Panc1 (cell line): ENCODE results near the gene DOK6.

Experiments
- POLR2AphosphoS5 ChIP-seq: IDR thresholded peaks from 2 replicates; pipeline ENCODE4 v1.6.1; 2012; ENCODE audit warnings: mild to moderate bottlenecking, low read depth, low read length, moderate library complexity
- TF ChIP-seq, protein P1 (sequence below), 2 experiments: IDR thresholded peaks; 2 replicates each; pipeline ENCODE4 v1.6.1; 2011 to 2012; ENCODE audit warnings: low read depth in 2 of 2, control low read depth in 1 of 2, low read length in 1 of 2, mild to moderate bottlenecking in 1 of 2, moderate library complexity in 1 of 2; ENCODE audit not compliant: insufficient read depth in 1 of 2
- TF ChIP-seq, protein P2 (sequence below): fragments of 450-650 bp; IDR thresholded peaks from 2 replicates; pipeline ENCODE4 v1.5.1; 2017; ENCODE audit warnings: mild to moderate bottlenecking

DNA sequence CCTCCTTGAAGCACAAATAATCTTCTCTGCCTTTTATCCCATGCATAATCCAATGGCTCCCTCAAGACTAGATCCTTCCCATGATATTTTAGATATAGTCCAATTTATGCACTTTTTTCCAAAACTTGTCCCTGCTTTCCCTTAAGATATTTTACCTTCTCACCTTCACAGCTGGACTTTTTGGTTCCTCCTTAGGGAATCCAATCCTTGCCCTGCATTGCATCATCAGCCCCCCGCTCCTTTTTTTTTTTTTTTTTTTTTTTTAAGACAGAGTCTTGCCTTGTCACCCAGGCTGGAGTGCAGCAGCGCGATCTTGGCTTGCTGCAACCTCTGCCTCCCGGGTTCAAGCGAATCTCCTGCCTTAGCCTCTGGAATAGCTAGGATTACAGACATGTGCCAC is 250.6 kb downstream of the DOK6 start:
- TF ChIP-seq, protein P1, sequence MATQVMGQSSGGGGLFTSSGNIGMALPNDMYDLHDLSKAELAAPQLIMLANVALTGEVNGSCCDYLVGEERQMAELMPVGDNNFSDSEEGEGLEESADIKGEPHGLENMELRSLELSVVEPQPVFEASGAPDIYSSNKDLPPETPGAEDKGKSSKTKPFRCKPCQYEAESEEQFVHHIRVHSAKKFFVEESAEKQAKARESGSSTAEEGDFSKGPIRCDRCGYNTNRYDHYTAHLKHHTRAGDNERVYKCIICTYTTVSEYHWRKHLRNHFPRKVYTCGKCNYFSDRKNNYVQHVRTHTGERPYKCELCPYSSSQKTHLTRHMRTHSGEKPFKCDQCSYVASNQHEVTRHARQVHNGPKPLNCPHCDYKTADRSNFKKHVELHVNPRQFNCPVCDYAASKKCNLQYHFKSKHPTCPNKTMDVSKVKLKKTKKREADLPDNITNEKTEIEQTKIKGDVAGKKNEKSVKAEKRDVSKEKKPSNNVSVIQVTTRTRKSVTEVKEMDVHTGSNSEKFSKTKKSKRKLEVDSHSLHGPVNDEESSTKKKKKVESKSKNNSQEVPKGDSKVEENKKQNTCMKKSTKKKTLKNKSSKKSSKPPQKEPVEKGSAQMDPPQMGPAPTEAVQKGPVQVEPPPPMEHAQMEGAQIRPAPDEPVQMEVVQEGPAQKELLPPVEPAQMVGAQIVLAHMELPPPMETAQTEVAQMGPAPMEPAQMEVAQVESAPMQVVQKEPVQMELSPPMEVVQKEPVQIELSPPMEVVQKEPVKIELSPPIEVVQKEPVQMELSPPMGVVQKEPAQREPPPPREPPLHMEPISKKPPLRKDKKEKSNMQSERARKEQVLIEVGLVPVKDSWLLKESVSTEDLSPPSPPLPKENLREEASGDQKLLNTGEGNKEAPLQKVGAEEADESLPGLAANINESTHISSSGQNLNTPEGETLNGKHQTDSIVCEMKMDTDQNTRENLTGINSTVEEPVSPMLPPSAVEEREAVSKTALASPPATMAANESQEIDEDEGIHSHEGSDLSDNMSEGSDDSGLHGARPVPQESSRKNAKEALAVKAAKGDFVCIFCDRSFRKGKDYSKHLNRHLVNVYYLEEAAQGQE (IDR thresholded peaks at IDR 0.05; ENCODE audit: insufficient read depth in 1 of 2, low read depth in 2 of 2, low read length in 1 of 2) = no peak
- TF ChIP-seq, protein P2, sequence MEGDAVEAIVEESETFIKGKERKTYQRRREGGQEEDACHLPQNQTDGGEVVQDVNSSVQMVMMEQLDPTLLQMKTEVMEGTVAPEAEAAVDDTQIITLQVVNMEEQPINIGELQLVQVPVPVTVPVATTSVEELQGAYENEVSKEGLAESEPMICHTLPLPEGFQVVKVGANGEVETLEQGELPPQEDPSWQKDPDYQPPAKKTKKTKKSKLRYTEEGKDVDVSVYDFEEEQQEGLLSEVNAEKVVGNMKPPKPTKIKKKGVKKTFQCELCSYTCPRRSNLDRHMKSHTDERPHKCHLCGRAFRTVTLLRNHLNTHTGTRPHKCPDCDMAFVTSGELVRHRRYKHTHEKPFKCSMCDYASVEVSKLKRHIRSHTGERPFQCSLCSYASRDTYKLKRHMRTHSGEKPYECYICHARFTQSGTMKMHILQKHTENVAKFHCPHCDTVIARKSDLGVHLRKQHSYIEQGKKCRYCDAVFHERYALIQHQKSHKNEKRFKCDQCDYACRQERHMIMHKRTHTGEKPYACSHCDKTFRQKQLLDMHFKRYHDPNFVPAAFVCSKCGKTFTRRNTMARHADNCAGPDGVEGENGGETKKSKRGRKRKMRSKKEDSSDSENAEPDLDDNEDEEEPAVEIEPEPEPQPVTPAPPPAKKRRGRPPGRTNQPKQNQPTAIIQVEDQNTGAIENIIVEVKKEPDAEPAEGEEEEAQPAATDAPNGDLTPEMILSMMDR = no peak
- no peak for TF ChIP-seq POLR2AphosphoS5
